Measurements from ENCODE around the gene PPTC7.
"Not testable (repeated sequence)": the region's sequence is repeated elsewhere in the genome, so short reads cannot be mapped to it uniquely, and the experiment has no call there.

DNA sequence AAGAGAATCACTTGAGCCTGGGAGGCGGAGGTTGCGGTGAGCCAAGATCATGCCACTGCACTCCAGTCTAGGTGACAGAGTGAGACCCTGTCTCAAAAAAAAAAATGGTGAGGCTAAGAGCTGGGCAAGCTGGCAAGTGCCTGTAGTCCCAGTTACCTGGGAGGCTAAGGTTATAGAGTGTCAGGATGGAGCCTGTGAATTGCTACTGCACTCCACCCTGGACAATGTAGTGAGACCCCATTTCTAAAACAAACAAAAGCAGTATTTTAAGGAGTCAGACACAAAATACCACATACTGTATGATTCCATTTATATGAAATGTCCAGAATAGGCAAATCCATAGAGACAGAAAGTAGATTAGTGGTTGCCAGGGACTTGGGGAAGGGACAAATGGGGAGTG, 4.0 kb upstream of the PPTC7 start:
- TF ChIP-seq MAZ (IDR thresholded peaks at IDR 0.05; ENCODE audit: borderline replicate concordance, low read depth, low read length); MAZ (CRISPR knock-in tag; IDR thresholded peaks at IDR 0.05; ENCODE audit: low read depth); SP2 (CRISPR knock-in tag; IDR thresholded peaks at IDR 0.05); DNMT3B (CRISPR knock-in tag; conservative IDR thresholded peaks at IDR 0.05); CBX1 (IDR thresholded peaks at IDR 0.05; ENCODE audit: low read depth); GABPA (IDR thresholded peaks at IDR 0.05; ENCODE audit: low read depth, low read length); GABPA (CRISPR knock-in tag; IDR thresholded peaks at IDR 0.05; ENCODE audit: low read depth); ZNF761 (CRISPR knock-in tag; conservative IDR thresholded peaks at IDR 0.05); KDM5B (CRISPR knock-in tag; IDR thresholded peaks at IDR 0.05; ENCODE audit: borderline replicate concordance); POLR2AphosphoS2 (IDR thresholded peaks at IDR 0.05; ENCODE audit: low read depth, low read length); CEBPB (IDR thresholded peaks at IDR 0.05; ENCODE audit: borderline replicate concordance, low read depth, low read length): not testable (repeated sequence)
- TF ChIP-seq, protein P1, sequence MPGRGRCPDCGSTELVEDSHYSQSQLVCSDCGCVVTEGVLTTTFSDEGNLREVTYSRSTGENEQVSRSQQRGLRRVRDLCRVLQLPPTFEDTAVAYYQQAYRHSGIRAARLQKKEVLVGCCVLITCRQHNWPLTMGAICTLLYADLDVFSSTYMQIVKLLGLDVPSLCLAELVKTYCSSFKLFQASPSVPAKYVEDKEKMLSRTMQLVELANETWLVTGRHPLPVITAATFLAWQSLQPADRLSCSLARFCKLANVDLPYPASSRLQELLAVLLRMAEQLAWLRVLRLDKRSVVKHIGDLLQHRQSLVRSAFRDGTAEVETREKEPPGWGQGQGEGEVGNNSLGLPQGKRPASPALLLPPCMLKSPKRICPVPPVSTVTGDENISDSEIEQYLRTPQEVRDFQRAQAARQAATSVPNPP (CRISPR knock-in tag; IDR thresholded peaks at IDR 0.05), result not testable (repeated sequence)
- TF ChIP-seq, protein P2, sequence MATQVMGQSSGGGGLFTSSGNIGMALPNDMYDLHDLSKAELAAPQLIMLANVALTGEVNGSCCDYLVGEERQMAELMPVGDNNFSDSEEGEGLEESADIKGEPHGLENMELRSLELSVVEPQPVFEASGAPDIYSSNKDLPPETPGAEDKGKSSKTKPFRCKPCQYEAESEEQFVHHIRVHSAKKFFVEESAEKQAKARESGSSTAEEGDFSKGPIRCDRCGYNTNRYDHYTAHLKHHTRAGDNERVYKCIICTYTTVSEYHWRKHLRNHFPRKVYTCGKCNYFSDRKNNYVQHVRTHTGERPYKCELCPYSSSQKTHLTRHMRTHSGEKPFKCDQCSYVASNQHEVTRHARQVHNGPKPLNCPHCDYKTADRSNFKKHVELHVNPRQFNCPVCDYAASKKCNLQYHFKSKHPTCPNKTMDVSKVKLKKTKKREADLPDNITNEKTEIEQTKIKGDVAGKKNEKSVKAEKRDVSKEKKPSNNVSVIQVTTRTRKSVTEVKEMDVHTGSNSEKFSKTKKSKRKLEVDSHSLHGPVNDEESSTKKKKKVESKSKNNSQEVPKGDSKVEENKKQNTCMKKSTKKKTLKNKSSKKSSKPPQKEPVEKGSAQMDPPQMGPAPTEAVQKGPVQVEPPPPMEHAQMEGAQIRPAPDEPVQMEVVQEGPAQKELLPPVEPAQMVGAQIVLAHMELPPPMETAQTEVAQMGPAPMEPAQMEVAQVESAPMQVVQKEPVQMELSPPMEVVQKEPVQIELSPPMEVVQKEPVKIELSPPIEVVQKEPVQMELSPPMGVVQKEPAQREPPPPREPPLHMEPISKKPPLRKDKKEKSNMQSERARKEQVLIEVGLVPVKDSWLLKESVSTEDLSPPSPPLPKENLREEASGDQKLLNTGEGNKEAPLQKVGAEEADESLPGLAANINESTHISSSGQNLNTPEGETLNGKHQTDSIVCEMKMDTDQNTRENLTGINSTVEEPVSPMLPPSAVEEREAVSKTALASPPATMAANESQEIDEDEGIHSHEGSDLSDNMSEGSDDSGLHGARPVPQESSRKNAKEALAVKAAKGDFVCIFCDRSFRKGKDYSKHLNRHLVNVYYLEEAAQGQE (IDR thresholded peaks at IDR 0.05; ENCODE audit: borderline replicate concordance in 1 of 2, low read depth in 1 of 2, low read length in 2 of 2), result not testable (repeated sequence)
- TF ChIP-seq, protein P3, sequence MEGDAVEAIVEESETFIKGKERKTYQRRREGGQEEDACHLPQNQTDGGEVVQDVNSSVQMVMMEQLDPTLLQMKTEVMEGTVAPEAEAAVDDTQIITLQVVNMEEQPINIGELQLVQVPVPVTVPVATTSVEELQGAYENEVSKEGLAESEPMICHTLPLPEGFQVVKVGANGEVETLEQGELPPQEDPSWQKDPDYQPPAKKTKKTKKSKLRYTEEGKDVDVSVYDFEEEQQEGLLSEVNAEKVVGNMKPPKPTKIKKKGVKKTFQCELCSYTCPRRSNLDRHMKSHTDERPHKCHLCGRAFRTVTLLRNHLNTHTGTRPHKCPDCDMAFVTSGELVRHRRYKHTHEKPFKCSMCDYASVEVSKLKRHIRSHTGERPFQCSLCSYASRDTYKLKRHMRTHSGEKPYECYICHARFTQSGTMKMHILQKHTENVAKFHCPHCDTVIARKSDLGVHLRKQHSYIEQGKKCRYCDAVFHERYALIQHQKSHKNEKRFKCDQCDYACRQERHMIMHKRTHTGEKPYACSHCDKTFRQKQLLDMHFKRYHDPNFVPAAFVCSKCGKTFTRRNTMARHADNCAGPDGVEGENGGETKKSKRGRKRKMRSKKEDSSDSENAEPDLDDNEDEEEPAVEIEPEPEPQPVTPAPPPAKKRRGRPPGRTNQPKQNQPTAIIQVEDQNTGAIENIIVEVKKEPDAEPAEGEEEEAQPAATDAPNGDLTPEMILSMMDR (CRISPR knock-in tag; IDR thresholded peaks at IDR 0.05), result not testable (repeated sequence)
- TF ChIP-seq, protein P4, sequence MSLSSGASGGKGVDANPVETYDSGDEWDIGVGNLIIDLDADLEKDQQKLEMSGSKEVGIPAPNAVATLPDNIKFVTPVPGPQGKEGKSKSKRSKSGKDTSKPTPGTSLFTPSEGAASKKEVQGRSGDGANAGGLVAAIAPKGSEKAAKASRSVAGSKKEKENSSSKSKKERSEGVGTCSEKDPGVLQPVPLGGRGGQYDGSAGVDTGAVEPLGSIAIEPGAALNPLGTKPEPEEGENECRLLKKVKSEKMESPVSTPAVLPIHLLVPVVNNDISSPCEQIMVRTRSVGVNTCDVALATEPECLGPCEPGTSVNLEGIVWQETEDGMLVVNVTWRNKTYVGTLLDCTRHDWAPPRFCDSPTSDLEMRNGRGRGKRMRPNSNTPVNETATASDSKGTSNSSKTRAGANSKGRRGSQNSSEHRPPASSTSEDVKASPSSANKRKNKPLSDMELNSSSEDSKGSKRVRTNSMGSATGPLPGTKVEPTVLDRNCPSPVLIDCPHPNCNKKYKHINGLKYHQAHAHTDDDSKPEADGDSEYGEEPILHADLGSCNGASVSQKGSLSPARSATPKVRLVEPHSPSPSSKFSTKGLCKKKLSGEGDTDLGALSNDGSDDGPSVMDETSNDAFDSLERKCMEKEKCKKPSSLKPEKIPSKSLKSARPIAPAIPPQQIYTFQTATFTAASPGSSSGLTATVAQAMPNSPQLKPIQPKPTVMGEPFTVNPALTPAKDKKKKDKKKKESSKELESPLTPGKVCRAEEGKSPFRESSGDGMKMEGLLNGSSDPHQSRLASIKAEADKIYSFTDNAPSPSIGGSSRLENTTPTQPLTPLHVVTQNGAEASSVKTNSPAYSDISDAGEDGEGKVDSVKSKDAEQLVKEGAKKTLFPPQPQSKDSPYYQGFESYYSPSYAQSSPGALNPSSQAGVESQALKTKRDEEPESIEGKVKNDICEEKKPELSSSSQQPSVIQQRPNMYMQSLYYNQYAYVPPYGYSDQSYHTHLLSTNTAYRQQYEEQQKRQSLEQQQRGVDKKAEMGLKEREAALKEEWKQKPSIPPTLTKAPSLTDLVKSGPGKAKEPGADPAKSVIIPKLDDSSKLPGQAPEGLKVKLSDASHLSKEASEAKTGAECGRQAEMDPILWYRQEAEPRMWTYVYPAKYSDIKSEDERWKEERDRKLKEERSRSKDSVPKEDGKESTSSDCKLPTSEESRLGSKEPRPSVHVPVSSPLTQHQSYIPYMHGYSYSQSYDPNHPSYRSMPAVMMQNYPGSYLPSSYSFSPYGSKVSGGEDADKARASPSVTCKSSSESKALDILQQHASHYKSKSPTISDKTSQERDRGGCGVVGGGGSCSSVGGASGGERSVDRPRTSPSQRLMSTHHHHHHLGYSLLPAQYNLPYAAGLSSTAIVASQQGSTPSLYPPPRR (CRISPR knock-in tag; IDR thresholded peaks at IDR 0.05; ENCODE audit: borderline replicate concordance), result not testable (repeated sequence)
- TF ChIP-seq, protein P5, sequence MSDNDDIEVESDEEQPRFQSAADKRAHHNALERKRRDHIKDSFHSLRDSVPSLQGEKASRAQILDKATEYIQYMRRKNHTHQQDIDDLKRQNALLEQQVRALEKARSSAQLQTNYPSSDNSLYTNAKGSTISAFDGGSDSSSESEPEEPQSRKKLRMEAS (IDR thresholded peaks at IDR 0.05), result not testable (repeated sequence)
